Thyroid gland (tissue), 4 donors: Measurements from ENCODE around the gene CUL2. TPM values are rescaled to one million over a fixed set of nuclear protein-coding genes. Genes with fewer than 3 reads are reported as not detected.

Experiments used
- DNase-seq, 2 donors: peaks; one replicate each; pipeline ENCODE4 v3.0.0-alpha.2; 2019
- H3K27ac ChIP-seq, 3 donors: fragments of 200-600 bp; sonication (generic); 1 replicate in 2 of 3; 2 replicates in 1 of 3; pipeline ENCODE4 v1.5.1; 2016 to 2019; ENCODE audit warnings: mild to moderate bottlenecking in 1 of 3, moderate library complexity in 1 of 3
- H3K27me3 ChIP-seq: fragments of 200-600 bp; sonication (generic); one replicate; pipeline ENCODE4 v1.5.1; 2019
- H3K36me3 ChIP-seq, 2 donors: fragments of 200-600 bp; sonication (generic); one replicate each; pipeline ENCODE4 v1.5.1; 2016 to 2019
- H3K4me1 ChIP-seq, 2 donors: fragments of 200-600 bp; sonication (generic); one replicate each; pipeline ENCODE4 v1.5.1; 2017 to 2019
- H3K4me3 ChIP-seq, 3 donors: fragments of 200-600 bp; sonication (generic); replicated peaks in 1 of 3; 1 replicate in 2 of 3; 2 replicates in 1 of 3; pipeline ENCODE4 v1.5.1; 2016; ENCODE audit warnings: mild to moderate bottlenecking in 1 of 3
- H3K9me3 ChIP-seq: fragments of 200-600 bp; sonication (generic); one replicate; pipeline ENCODE4 v1.5.1; 2017
- CTCF ChIP-seq, 6 experiments: fragments of 200-600 bp in 3 of 6; fragments of 450-650 bp in 3 of 6; sonication (generic) in 3 of 6; IDR thresholded peaks; one replicate each; pipeline ENCODE4 v1.5.1; 2016 to 2019; ENCODE audit warnings: antibody characterized with exemption in 6 of 6, mild to moderate bottlenecking in 2 of 6, inconsistent platforms in 1 of 6, moderate library complexity in 1 of 6
- POLR2A ChIP-seq, 2 donors: fragments of 450-650 bp; IDR thresholded peaks; one replicate each; pipeline ENCODE4 v1.6.1; 2017; ENCODE audit warnings: antibody characterized with exemption in 2 of 2, mild to moderate bottlenecking in 2 of 2, moderate library complexity in 1 of 2
- WGBS, 2 donors: methylation state at CpG; one replicate each; pipeline ENCODE4 v1.1.5; 2017; 5-methylcytosine and 5-hydroxymethylcytosine counted together
- intact Hi-C: fragments of 100-400 bp; cut with DNase I; formaldehyde crosslinking; loops from one replicate; pipeline ENCODE4 v1.15.1; 2023
- total RNA-seq, 4 donors: library from RNA; depleted of rRNA; stranded (reverse); fragments of >200 nt; gene quantifications; one replicate each; pipeline ENCODE4 v1.2.3, GENCODE V29; 2016

CUL2 gene
- total RNA-seq, 4 donors from 2014 or later, result 16.5 to 19.0 (median 18.2) TPM

GRCh38 chr10:35070521-35070920 is 19.6 kb downstream of the CUL2 start:
- intact Hi-C loops, result no loop called here
- TF ChIP-seq POLR2A (IDR thresholded peaks at IDR 0.05) (no peak), CTCF (IDR thresholded peaks at IDR 0.05) (no peak)
- H3K27ac ChIP-seq, result no peak overlapping the region
- peaks cover 0 to 4% of the 10 kb centered on the region in 2 donors for H3K4me1 ChIP-seq
- no peak overlapping the region for H3K4me3 ChIP-seq
- WGBS, 2 donors, result 93% methylated on average over 3 of the region's 3 CpGs
- peaks cover 3 to 7% of the 10 kb centered on the region in 2 donors for H3K36me3 ChIP-seq
- no peak for DNase-seq
- no peaks in the 10 kb centered on the region for H3K27me3 ChIP-seq
- H3K9me3 ChIP-seq, result no peaks in the 10 kb centered on the region

DNA sequence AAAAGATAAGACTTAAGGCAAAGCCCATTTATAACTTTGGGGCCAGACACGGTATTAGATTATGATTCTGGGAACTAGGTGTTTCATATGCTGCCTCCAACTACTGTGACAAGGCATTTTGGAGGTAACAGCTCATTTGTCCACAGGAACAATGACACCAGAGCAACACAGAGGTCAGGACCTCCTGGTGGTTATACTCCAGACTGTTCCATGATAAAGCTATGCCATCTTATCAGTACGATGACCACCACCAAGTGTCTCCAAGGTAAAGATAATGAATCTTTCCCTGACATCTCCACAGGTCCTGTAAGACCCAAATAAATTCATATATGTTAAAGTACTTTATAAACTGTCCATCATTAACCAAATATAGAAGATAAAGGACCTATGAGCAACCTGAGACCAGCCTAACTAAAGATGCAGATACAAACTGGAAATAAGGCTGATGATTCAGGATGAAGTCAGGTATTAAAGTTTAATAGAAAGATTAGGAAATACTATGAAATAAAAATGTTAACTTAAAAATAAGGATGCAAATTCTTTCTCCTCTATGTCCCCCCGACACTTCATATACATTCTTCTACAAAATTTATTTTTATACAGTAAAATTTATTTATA is 26.2 kb downstream of the CUL2 start:
- intact Hi-C loops, result no loop called here
- H3K9me3 ChIP-seq, result no peaks in the 10 kb centered on the region
- no peaks in the 10 kb centered on the region for H3K27me3 ChIP-seq
- H3K4me1 ChIP-seq, result peaks cover 0 to 5% of the 10 kb centered on the region in 2 donors
- peaks cover 1 to 8% of the 10 kb centered on the region in 2 donors for H3K36me3 ChIP-seq
- 91 to 98% methylated on average over 3 of the region's 3 CpGs for WGBS, 2 donors
- no peak for DNase-seq
- no peak overlapping the region for H3K4me3 ChIP-seq
- no peak overlapping the region for H3K27ac ChIP-seq
- TF ChIP-seq CTCF (IDR thresholded peaks at IDR 0.05), result no peak
- TF ChIP-seq POLR2A (IDR thresholded peaks at IDR 0.05), result no peak

- Histone ChIP-seq H3K4me3 (no peak overlapping the region), H3K4me1 (no peaks in the 10 kb centered on the region), H3K9me3 (no peaks in the 10 kb centered on the region), H3K27me3 (no peaks in the 10 kb centered on the region), H3K27ac (no peak overlapping the region), H3K36me3 (peaks cover 0 to 5% of the 10 kb centered on the region in 2 donors)
- intact Hi-C loops, result no loop called here
- no peak for DNase-seq
- TF ChIP-seq CTCF (IDR thresholded peaks at IDR 0.05), result no peak
- TF ChIP-seq POLR2A (IDR thresholded peaks at IDR 0.05), result no peak
These were observed 30.7 kb downstream of the CUL2 start for GRCh38 chr10:35059481-35059880.

DNA sequence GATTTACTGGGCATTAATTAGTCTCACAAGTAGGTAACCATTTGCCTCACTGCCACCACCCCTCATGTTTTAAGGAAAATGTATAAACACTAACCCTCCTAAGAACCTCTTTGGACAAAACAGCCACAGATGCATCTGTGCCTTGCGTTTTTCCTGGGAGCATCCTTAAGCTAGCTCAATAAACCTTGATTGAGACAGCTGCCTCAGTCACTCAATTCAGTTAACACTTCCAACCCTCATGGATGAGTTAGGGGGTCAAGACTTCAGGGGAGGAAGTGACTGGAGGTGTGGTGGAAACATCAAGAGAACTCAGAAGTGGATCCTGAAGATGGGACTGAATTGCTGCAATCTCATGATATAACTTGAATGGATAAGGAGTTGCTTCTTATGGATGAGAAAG is 31.5 kb downstream of the CUL2 start:
- no peaks in the 10 kb centered on the region for H3K4me1 ChIP-seq
- no peak overlapping the region for H3K4me3 ChIP-seq
- H3K27me3 ChIP-seq, result no peaks in the 10 kb centered on the region
- peaks cover 0 to 5% of the 10 kb centered on the region in 2 donors for H3K36me3 ChIP-seq
- WGBS, 2 donors, result 96 to 100% methylated on average over 1 of the region's 1 CpG
- H3K9me3 ChIP-seq, result no peaks in the 10 kb centered on the region
- intact Hi-C loops, result no loop called here
- no peak for DNase-seq
- TF ChIP-seq POLR2A (IDR thresholded peaks at IDR 0.05), result no peak
- H3K27ac ChIP-seq, result no peak overlapping the region

DNA sequence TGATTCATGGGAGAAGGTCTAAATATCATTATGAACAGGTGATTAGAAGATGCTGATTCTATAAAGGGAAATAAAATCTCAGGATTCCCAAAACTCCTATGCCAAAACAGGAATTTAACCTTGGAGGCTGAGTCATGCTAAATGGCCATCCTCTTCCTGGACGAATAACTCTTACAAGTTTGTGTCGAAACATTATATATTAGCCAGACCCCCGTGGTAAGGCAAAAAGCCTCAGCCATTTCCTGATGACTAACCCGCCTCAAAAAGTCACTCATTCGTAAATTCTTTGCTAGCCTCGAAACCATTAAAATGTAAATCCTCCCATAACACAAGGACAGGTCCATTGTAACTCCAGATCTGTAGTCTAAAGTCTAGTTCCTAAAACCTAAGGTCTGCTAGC is 32.0 kb downstream of the CUL2 start:
- Histone ChIP-seq H3K27me3 (no peaks in the 10 kb centered on the region), H3K9me3 (no peaks in the 10 kb centered on the region), H3K36me3 (peaks cover 0 to 5% of the 10 kb centered on the region in 2 donors), H3K4me3 (no peak overlapping the region), H3K27ac (no peak overlapping the region), H3K4me1 (no peaks in the 10 kb centered on the region)
- intact Hi-C loops, result no loop called here
- TF ChIP-seq CTCF (IDR thresholded peaks at IDR 0.05) (no peak), POLR2A (IDR thresholded peaks at IDR 0.05) (no peak)
- 74 to 81% methylated on average over 6 of the region's 6 CpGs for WGBS, 2 donors
- DNase-seq, result no peak
